NCI-H1417 (cell line): ENCODE results near the gene FAM163A.

Experiments used
- DNase-seq, 3 experiments: peaks; one replicate each; lab custom pipeline; 2025; lab: John Stamatoyannopoulos, UW

Gene FAM163A

DNA sequence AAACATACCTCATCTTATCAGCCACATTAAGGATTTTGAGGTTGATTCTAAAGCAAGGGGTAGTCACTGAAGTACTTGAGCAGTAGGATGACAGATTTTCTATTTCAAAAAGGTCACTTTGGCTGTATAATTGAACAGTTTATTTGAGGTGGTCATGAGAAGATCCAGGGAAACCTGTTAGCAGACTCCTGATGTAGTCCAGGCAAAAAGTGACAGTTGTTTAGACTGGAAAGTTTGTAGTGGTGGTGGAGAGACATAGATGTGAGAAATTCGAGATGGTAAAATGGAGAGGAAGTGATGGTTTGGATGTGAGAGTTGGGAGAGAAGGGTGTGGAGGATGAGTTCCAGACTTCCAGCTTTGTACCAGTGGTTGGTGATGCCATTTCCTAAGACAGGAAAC is 7.5 kb downstream of the FAM163A start:
- DNase-seq: no peak

DNA sequence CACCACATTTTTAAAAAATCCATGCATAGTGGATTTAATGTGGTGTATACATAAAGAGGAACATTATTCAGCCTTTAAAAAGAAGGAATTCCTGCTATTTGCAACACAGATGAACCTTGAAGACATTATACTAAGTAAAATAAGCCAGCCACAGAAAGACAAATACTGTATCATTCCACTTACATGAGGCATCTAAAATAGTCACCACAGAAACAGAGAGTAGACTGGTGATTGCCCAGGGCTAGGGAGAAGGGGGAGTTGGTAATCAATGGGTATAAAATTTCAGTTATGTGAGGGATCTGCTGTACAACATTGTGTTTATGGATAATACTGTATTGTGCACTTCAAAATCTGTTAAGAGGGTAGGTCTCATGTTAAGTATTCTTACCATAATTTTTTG is 10.0 kb downstream of the FAM163A start:
- DNase-seq: no peak

DNA sequence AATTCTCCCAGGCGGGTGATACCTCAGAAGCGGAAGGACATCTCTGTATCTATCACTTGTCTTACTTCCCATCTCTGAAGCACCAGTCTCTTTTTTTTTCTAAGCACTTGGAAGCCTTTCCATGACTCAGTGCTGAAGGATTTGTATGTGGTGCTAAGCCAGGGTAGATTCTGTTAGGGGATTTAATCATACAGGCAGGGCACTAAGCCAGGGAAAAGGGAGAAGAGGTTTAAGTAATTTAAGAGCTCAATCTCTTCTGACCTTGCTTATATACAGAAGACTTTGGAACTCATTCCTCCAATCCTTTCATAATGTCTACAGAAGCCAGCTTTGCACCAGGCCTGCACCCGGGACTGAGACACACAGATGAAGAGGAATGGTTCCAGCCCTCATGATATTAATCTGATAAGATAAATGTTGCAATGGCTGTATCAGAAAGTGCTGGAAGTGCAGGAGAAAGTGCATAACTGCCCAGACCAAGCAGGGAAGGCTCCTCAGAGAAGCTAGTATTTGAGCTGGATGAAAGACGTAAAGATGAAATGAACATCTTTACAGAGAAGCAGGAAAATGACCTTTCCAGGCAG is 11.0 kb downstream of the FAM163A start:
- DNase-seq: no peak

DNA sequence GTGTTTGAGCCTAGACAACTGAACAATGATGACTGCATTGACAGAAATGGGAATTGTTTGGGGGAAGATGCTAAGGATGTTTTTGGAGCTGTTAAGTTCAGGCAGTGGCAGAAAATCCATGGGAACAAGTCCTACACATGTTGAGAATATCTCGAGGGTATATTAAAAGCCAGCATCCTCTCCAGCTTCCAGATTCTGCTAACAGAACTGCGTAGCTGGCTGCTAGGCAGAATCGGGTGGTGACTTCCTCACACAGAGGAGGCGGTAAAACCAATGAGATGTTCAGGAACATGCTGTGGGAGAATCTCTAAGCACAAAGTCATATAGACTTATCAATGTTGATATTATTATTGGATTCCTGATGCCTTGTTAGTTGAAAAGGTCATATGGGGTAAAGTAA is 14.8 kb downstream of the FAM163A start:
- no peak for DNase-seq

DNA sequence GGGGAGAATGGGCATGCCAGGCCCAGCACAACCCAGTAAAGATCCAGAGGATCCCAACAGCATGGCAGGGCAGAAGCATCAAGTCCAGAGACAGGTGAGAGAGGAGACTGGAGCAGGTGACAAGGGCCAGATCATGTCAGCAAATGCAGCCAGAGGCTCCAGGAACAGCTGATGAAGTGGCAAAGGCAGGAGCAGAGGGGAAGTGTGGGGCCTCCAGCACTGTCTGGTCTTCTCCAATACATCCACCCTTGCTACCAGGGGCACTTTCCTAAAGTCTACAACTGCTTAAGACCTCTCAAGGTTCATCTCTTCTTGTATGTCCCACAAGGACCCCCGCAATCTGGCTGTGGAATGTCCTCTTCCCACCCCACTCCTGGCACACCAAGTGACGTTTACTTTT is 17.4 kb downstream of the FAM163A start:
- no peak for DNase-seq

DNA sequence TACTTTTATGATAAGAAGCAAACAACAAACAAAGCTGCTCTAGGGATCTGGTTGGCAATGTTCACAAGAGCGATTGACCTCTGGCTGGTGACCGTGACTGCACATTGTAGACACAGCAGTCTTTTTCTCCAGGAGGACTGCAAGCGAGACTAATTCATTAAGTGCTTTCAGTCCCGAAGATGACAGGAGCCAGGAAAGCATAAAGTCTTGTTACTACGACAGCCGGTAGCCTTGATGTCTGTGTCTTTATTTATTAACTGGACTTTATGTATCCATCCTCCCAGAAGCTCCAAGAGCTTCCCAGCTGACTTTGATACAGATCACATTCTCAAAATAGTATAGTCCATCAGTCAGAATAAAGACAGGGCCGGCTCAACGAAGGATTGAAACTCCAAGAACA is 18.2 kb downstream of the FAM163A start:
- DNase-seq: no peak

DNA sequence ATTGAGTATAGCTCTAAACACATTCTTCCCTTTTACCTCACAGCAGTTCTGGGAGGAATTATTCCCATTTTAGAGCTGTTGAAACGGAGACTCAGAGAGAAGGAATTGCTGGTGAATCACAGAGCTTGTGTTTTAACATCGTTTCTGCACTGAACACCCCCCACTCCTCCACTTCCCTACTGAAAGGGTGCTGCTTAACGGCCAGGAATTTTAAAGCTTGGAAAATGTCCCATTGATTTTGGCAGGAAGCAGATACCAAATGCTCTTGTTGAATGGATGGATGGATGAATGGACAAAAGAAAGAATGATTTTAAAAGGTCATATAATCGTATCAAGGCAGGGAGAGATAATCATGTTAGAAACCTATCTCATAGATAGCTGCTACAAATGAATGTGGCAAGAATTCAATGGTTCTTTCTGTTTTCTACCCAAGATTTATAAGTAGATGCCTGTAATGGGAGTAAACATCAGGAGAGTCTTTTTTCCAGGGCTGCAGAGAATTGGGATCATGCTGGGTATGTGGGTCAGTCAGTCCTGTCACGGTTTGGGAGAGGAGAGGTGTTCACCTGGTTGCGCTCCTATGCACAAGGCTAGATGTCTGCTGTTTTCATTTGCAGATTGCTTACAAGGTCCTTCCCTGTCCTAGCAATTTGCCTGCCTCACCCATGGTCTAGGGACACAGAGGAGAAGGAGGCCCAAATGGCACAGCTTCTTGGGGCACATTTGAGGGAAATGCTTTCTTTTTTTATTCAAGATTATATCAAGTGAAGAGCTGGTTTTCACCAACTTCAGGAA is 19.0 kb downstream of the FAM163A start:
- DNase-seq: no peak

DNA sequence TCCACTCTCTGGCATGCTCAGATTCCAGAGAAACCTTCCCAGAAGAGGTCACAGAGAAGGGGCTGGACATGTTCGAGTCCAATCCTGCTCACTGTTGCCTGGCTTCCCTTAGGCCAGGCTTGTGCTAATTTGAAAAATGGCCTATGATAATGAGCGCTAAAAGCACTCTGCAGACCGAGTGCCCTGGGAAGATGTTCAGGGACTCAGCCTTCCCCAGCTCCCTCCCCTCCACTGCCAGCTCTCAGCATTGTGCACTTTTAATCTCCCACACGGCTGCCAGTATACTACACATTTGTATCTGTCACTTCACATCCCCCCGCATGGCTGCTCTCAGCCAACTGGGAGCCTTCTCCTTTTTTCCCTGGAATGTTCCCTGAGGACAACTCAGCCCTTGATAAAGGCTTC is 24.1 kb downstream of the FAM163A start:
- DNase-seq: no peak

DNA sequence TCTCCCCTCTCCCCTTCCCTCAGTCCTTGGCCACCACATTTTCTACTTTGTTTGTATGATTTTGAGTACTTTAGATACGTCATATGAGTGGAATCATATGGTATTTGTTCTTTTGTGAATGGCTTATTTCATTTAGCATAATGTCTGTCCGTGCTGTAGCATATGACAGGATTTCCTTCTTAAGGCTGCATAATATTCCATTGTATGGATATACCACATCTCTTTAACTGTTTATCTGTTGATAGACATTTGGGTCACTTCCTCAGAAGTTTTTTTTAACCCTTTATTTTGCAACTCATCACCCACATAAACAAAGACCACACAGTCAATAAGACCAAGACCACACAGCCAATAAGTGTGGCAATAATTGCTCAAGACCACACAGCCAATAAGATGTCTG is 24.9 kb downstream of the FAM163A start:
- DNase-seq: no peak

DNA sequence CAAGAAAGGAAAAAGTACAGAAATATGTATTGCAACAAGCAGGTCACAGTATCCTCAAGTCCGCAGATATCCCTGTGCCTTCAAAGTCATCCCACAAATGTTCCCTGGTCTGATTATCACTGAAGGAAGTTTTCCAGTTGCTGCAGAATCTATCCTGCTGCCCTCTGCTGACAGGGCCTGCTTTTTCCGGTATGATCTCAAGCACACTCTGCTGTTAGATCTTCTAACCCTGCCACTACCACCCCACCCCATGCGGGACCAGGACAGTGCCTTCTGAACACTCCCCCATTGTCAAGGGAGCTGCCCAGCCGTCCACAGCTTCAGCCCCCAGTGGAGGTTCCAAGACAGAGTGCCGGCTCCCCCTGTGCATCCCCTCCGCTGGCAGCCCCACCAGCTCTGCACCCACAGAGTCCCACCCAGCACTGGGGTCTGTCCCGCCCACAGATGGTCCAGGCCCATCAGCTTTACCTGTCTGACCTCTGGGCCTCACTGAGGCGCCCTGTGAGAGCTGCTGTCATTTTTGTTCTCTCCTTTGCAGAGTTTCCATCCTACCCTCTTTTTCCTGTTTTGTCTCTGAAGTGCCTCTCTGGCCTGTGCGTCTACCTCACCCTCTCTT is 27.9 kb downstream of the FAM163A start:
- DNase-seq: no peak

DNA sequence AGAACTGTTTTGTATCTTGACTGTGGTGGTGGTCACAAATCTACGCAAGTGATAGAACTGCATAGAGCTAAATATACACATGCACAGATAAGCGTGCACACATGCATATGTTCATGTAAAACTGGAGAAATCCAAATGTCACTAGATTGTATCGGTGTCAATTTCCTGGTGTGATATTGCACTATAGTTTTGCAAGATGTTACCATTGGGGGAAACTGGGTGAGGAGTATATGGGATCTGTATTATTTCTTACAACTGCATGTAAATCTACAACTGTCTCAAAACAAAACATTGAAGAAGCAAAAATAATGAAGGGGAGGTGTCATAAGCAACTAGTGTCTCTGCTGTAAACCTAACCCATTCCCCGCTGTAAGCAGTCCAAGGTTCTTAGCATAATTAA is 30.2 kb downstream of the FAM163A start:
- DNase-seq: no peak

DNA sequence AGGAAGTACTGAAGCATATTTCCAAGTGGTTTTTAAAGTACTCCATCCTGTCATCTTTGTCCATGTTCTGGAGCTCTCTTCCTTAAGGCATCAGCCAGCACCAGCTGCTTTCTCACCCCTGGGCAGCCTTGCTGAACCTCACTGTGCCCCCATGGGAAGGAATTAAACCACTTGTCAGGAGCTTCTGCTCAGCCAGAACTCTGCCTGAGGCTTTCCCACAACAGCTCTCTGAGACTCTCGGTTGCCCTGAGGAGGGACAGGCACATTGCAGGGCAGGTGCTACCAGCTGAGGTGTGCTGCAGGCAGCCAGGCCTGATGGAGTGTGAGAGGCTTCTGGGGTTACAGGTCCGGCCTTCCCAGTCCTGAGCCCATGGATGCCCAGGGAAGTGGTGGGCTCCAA is 30.9 kb downstream of the FAM163A start:
- peak in 1 of 3 experiments; percentile 78 for DNase-seq

DNA sequence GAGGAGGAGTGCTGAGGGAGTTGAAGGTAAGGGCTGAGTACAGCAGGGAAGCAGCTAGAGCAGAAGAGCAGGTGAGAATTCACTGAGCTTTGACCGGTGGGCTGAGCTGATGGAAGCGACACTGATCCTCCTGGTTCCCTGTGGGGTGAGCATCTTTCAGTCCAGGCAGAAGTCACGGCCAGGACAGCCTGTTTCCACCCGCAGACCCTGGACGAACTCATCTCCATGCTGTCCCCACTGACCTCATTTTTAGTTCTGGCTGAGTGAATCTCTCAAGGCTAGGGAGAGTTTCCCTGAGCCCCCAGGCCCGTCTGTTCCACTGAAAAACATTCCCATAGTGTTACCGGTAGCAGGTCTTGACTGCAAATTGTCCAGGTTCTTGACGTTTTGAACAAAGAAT is 31.5 kb downstream of the FAM163A start:
- no peak for DNase-seq

DNA sequence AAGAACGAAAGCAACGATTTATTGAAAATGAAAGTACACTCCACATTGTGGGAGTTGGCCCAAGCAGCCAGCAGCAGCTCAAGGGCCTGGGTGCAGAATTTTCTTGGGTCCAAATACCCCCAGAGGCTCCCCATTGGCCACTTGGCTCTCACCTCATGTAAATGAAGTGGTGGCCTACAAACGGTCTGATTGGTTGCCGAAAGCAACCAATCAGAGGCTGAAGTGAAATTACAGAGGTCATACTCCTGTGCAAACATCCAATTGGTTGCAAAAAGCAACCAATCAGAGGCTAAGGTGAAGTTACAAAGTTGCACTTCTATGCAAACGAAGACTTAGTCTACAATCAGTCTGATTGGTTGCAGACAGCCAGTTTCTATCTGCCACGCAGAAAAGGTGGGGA is 31.9 kb downstream of the FAM163A start:
- no peak for DNase-seq

DNA sequence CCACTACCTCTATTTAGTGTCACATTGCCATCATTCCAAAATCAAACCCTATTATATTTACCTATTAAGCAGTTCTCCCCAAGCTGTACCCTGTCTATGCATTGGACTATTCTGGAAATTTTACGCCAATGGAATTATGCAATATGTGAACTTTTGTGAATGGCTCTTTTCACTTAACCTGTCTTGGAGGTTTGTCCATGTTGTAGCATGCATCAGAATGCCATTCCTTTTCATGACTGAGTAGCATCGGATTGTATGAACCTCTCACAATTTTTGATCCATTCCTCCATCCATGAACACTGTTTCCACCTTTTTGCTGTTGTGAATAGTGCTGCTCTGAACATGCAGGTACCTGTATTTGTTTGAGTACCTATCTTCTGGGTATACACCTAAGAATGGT is 33.7 kb downstream of the FAM163A start:
- no peak for DNase-seq

DNA sequence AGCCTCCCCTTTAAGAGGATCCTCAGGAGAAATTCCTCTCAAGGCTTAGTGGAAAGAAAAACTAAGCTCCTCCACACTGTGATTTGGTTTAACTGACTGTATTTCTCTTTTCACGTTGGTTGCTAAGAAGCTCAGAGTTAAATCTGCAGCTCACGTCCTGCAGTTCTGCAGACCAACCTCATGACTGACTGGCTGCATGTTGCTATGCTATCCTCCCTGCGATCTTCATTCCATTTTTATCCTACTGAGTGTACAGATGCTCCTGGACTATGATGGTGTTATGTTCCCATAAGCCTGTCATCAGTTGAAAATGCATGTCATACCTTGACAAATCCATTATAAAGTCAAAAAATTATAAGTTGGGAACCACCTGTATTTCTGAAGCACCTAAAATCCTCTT is 34.6 kb downstream of the FAM163A start:
- no peak for DNase-seq

DNA sequence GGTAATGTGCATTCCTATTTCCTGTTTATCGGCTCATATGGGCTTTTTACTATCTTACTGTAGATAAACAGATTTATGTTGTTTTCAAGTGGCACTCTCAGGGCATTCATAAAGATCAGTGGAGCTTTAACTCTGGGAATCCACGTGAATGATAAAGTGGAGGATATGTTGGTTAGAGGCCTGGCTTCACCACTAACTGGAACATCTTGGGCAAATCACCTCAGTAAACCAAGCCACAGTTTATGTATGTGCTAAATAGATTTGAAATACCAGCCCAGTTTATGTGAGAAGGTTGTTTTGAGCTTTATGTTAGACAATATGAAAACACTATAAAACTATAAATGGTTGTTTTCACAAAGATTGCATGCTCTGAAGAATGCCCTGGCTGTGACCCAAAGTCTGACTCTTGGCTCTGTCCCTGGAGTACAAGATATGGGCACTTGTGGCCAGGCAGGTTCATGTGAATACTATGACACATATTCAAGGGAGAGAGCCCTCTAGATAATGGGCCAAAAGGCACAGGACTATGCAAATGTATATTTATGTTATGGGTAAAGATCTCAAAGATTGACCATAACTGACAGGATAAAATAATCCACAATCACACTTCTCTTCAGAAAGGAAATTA is 36.7 kb downstream of the FAM163A start:
- DNase-seq: peak in 1 of 3 experiments; percentile 89

DNA sequence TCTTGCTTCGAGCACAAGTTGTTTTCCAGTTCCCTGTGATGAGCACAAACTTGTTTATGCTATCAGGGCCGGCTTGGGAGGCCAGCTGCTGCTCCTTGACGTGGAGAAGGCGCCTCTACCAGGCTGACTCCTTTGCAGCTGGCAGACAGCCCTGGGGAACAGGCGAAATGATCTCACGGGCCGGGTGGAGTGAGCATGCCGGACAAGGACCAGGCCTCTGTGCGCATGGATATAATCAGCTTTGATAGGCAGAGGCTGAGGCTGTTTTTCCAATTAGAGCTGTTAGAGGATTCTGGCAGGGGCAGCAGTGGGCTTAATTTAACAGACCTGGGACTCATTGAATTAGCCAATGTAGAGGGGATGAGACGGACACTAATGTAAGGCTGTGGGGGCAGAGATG is 38.9 kb downstream of the FAM163A start:
- DNase-seq: no peak

DNA sequence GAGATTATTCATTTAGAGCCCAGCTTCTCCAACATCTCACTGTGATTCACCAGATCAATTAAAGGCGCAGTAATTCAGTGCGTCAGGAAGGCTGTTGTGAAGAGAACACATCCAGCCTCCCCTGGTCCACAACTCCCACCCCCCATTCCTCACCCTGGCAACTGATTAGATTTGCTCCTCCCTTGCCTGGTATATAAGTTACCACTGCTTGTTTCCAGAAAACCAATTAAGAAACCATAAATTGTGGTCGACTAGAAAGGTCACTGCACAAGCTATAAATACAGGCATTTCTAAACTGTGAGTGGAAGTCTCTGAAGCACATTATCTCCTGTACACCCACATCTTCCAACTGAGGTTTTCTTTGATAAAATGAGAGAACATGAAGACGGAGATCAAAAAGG is 41.9 kb downstream of the FAM163A start:
- DNase-seq: peak in 1 of 3 experiments; percentile 46

DNA sequence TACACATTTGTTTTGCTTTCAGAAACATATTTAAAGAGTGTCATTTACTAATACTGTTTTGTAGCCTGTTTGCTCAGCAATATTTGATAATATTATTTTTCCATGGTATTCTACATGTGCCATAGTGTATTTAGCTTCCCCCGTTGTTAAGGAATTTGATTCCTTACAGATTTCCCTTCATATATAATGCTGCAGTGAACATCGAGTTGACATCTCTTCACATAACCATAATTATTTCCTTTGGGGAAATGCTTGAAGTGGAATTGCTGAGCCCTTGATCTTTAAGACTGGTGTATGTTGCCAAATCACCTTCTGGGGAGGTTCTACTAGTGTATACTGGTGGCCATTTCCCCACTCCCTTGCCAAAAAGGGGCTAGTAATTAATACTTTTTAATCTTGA is 42.6 kb downstream of the FAM163A start:
- DNase-seq: no peak

DNA sequence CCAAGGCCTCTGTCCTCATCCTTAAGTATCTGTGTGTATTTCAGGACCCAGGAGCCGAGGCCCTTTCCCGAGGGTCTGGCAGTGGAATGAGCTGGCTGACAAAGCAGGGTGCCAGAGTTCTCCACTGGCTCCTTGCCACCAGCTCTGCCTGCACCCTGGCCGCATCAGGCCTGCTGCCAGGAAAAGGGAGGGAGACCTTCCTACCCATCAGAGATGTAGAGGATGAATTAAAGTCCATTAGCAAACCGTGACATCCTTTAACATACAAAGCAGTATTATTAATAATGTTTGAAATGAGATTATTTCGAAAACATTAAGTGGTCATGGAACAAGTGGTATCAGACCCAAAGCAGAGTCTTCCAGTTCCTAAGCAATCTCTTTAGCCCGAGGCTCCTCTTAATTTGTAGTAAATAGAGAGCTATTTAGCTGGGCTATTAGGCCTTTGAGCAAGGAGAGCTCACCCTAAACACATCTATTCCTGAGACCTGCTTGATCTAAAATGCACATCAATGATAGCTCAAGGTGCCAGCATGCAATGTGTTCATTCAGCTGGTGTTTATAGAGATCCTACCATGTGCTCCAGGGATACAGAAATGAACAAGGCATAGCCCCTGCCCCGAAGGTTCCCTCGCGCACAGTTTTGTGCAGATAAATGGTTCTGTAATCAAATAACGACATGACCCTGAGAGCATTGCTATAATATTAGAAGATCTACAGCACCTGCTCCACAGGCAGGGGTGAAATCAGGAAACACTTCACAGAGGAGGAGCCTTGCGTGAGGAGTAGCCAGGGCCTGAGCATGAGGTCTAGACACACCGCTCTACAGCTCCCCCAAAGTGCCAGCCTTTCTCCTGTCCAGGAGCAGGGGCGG is 44.0 kb downstream of the FAM163A start:
- peak in 2 of 3 experiments; percentile 36 to 72 for DNase-seq

DNA sequence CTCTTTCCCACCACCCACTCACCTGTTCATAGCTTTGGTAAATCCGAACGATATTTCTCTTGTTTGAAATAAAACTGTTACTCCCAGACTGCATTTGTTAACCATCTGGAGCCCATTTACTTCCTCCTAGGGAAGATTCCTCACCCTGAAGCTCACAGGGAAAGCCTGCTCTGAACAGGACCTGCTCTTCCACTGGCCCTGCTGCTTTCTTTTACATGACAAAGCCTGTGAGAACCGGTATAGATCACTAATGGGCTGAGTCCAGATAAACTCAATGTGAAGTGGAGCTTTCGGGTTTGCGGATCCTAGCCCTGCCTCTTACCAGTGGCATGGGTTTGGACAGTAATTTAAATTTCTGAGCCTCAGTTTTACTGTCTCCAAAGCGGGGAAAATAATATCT is 45.2 kb downstream of the FAM163A start:
- no peak for DNase-seq
